GM12874 (cell line): Measurements from ENCODE around the gene GPR148.

Experiments
- TF ChIP-seq, protein P1 (sequence below): IDR thresholded peaks from 2 replicates; pipeline ENCODE4 v1.5.1; 2011; ENCODE audit warnings: low read depth, mild to moderate bottlenecking, control low read depth, low read length, moderate library complexity; ENCODE audit not compliant: insufficient read depth

GPR148 gene

GRCh38 chr2:130728549-130729316, at the start of gene GPR148:
Gene GPR148 (plus strand): TSS chr2:130729070. CDS start chr2:130729152, 82 bp downstream.
- TF ChIP-seq, protein P1, sequence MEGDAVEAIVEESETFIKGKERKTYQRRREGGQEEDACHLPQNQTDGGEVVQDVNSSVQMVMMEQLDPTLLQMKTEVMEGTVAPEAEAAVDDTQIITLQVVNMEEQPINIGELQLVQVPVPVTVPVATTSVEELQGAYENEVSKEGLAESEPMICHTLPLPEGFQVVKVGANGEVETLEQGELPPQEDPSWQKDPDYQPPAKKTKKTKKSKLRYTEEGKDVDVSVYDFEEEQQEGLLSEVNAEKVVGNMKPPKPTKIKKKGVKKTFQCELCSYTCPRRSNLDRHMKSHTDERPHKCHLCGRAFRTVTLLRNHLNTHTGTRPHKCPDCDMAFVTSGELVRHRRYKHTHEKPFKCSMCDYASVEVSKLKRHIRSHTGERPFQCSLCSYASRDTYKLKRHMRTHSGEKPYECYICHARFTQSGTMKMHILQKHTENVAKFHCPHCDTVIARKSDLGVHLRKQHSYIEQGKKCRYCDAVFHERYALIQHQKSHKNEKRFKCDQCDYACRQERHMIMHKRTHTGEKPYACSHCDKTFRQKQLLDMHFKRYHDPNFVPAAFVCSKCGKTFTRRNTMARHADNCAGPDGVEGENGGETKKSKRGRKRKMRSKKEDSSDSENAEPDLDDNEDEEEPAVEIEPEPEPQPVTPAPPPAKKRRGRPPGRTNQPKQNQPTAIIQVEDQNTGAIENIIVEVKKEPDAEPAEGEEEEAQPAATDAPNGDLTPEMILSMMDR: no peak

DNA sequence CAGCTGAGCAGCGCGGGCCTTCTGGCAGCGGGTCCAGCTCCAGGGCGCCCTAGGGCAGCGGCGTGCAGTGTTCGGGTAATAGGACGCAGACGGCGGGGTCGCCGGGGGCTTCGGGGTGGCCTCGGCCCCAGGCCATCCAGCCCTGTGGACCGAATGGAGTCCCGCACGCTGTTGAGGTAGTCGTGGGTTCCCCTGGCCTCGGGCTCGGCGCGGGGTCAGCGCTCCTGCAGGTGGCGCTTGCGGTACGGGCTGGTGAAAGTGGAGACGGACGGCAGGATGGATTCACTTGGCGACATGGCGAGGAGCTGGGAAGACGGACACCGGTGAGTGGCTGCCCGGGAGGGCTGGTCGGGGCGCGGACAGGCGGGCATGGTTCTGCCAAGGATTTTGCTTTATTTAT, 35.4 kb upstream of the GPR148 start:
- TF ChIP-seq, protein P1: 0 out of 2 replicates have a peak, but pooled peaks have one; percentile 25

DNA sequence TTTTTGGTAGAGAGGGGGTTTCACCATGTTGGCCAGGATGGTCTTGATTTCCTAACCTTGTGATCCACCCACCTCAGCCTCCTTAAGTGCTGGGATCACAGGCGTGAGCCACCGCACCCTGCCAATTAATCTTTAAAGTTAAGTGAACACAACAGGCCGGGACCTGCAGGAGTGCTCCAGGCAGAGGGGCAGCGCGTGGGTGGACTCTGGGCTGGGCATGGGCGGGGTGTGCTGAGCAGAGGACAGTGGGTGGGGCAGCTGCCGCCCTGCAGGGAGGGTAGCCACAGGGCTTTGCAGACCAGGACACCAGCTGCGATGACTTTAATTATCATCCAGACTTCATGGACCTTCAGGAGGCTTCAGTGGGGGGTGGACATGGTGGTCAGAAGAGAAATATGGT, 8.8 kb upstream of the GPR148 start:
- TF ChIP-seq, protein P1: no peak

GRCh38 chr2:130720528-130720927, 8.3 kb upstream of the GPR148 start:
- TF ChIP-seq, protein P1: no peak

DNA sequence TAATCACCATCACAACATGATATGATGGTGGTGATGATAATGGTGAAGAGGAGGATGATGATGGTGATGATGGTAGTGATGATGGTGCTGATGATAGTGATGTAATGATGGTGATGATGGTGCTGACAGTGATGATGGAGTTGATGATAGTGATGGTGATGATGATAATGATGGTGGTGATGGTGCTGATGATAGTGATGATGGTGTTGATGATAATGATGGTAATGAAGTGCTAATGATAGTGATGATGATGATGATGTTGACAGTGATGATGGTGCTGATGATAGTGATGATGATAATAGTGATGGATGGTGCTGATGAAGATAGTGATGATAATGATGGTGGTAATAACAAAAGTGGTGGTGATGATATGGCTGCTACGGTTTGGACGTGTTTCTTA, 4.4 kb upstream of the GPR148 start:
- TF ChIP-seq, protein P1: no peak

GRCh38 chr2:130726614-130727180, 2.2 kb upstream of the GPR148 start:
- TF ChIP-seq, protein P1: no peak

DNA sequence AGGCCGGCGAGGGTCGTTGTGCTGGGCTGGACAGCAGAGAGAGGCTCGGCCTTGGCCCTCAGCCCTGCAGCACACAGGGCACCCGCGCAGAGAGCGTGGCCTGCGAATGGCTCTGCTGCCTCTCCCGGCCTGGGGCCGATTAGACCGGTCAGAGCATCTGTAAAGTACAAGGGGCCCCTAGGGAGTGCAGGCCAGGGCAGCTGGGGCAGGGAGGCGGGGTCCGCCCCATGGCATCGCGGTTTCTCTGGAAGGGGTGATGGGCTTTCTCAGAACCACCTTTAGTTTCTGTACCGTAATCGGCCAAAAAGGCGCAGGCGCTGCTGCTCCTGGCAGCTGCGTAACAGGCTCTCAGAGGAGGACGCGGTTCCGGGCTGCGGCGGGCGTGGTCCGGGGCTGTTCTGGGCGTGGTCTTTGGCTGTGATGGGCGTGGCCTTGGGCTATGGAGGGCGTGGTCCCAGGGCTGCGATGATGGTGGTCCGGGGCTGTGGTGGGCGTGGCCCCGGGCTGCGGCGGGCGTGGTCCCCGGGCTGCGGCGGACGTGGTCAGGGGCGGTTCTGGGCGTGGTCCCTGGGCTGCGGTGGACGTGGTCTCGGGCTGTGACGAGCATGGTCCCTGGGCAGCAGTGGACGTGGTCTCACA, 1.5 kb upstream of the GPR148 start:
- TF ChIP-seq, protein P1: no peak
